K562 (cell line): ENCODE measurements around the gene PI4KA. TPM values are rescaled to one million over a fixed set of nuclear protein-coding genes. Genes with fewer than 3 reads are reported as not detected.

ENCODE experiments used
- ATAC-seq: fragments of 200-7000 bp; cut with Tn5 transposase; 3 replicates; pipeline ENCODE4 v1.9.1; 2020; ENCODE audit warnings: moderate library complexity
- BruUV-seq: library from RNA; stranded (reverse); fragments of 400-500 nt; replicated peaks from 2 replicates; lab custom pipeline; 2021; lab: Mats Ljungman, UMichigan
- CTCF ChIA-PET: fragments of 300-600 bp; formaldehyde crosslinking; extraction: SDS; loops from one replicate; lab custom pipeline; 2021; ENCODE audit warnings: low intra/inter-chr PET ratio; lab: Yijun Ruan, JAX
- POLR2A ChIA-PET: fragments of 300-600, 350-650 bp; sonication (Branson Sonifier 250); formaldehyde crosslinking; extraction: SDS; loops from one replicate; lab custom pipeline; 2021; ENCODE audit warnings: antibody characterized with exemption, inconsistent platforms; lab: Yijun Ruan, JAX
- DNase-seq, 4 experiments: peaks; one replicate each; pipeline versions ENCODE4 v3.0.0 to v3.0.0-alpha.2; 2011 to 2018; ENCODE audit warnings: low spot score in 3 of 4, mixed read lengths in 3 of 4; ENCODE audit errors: extremely low read depth in 1 of 4
- FAIRE-seq: peaks from 2 replicates; lab custom pipeline; 2011; peaks lifted over from hg19 to GRCh38; lab: Jason Lieb, UNC
- H2AFZ ChIP-seq: 2 replicates; pipeline ENCODE4 v1.6.0; 2011; ENCODE audit warnings: low read depth, low read length, control low read depth, inconsistent platforms
- H3K27ac ChIP-seq: fragments of 200-600 bp; 3 replicates; pipeline ENCODE4 v1.8.0; 2011; ENCODE audit warnings: low read depth, mild to moderate bottlenecking, control low read depth, inconsistent platforms, low read length, moderate library complexity, mixed read lengths; ENCODE audit errors: extremely low read depth
- H3K27me3 ChIP-seq, 2 experiments: fragments of 300-600 bp in 1 of 2; 2 replicates in 1 of 2; 3 replicates in 1 of 2; pipeline versions ENCODE4 v1.6.0 to v1.8.0; 2011; ENCODE audit warnings: inconsistent platforms in 2 of 2, low read length in 2 of 2, mild to moderate bottlenecking in 1 of 2, mixed read lengths in 1 of 2, moderate library complexity in 1 of 2; ENCODE audit not compliant: control insufficient read depth in 2 of 2, insufficient read depth in 2 of 2
- H3K36me3 ChIP-seq: fragments of 300-600 bp; 3 replicates; pipeline ENCODE4 v1.8.0; 2011; ENCODE audit warnings: mild to moderate bottlenecking, low read length, inconsistent platforms; ENCODE audit not compliant: control insufficient read depth, insufficient read depth
- H3K4me1 ChIP-seq, 2 experiments: fragments of 200-600 bp in 1 of 2; replicated peaks in 1 of 2; 2 replicates in 1 of 2; 3 replicates in 1 of 2; pipeline versions ENCODE4 v1.5.1 to v1.8.0; 2011; ENCODE audit warnings: inconsistent platforms in 2 of 2, low read length in 2 of 2, mild to moderate bottlenecking in 1 of 2, mixed read lengths in 1 of 2, moderate library complexity in 1 of 2; ENCODE audit not compliant: control insufficient read depth in 2 of 2, insufficient read depth in 2 of 2
- H3K4me2 ChIP-seq: 2 replicates; pipeline ENCODE4 v1.6.1; 2011; ENCODE audit warnings: low read length, control low read depth, inconsistent platforms, mixed read lengths; ENCODE audit not compliant: insufficient read depth
- H3K4me3 ChIP-seq: fragments of 200-600 bp; sonication (generic), shearing (Covaris generic); 2 replicates; pipeline ENCODE4 v1.5.1; 2016; ENCODE audit warnings: control low read depth, inconsistent platforms
- H3K79me2 ChIP-seq: fragments of 200-600 bp; 3 replicates; pipeline ENCODE4 v1.8.0; 2011; ENCODE audit warnings: low read length, inconsistent platforms; ENCODE audit not compliant: control insufficient read depth, insufficient read depth
- H3K9ac ChIP-seq, 2 experiments: 2 replicates each; pipeline versions ENCODE4 v1.6.0 to v1.6.1; 2011; ENCODE audit warnings: low read depth in 2 of 2, low read length in 2 of 2, control low read depth in 1 of 2, inconsistent platforms in 1 of 2, mild to moderate bottlenecking in 1 of 2, mixed read lengths in 1 of 2; ENCODE audit not compliant: insufficient read depth in 1 of 2
- H3K9me1 ChIP-seq: one replicate; pipeline ENCODE4 v1.6.0; 2011; ENCODE audit warnings: inconsistent platforms, mild to moderate bottlenecking, low read length, moderate library complexity; ENCODE audit not compliant: control insufficient read depth, insufficient read depth
- H3K9me3 ChIP-seq: replicated peaks from 2 replicates; pipeline ENCODE4 v1.5.1; 2011; ENCODE audit warnings: low read depth, low read length, inconsistent platforms; ENCODE audit not compliant: control insufficient read depth, insufficient read depth
- H4K20me1 ChIP-seq: replicated peaks from 2 replicates; pipeline ENCODE4 v1.6.1; 2011; ENCODE audit warnings: low read length, inconsistent platforms, mixed read lengths; ENCODE audit not compliant: control insufficient read depth, insufficient read depth
- GTF2A2 ChIP-seq: IDR thresholded peaks from 2 replicates; pipeline ENCODE4 v1.6.1; 2016; ENCODE audit warnings: mild to moderate bottlenecking, missing genetic modification characterization, missing compliant biosample characterization
- TAL1 ChIP-seq: fragments of 450-650 bp; IDR thresholded peaks from 2 replicates; pipeline ENCODE4 v1.6.1; 2016; ENCODE audit warnings: mild to moderate bottlenecking
- U2AF2 ChIP-seq: fragments of 200-400 bp; formaldehyde crosslinking; optimal IDR thresholded peaks from 2 replicates; pipeline ENCODE3; 2017; ENCODE audit warnings: low read depth, mild to moderate bottlenecking, low read length
- ZBTB1 ChIP-seq: sonication (generic); formaldehyde crosslinking; IDR thresholded peaks from 2 replicates; pipeline ENCODE4 v1.8.1; 2023; ENCODE audit warnings: missing genetic modification reagents, low read depth, mild to moderate bottlenecking, borderline replicate concordance
- ZNF124 ChIP-seq: sonication (generic); formaldehyde crosslinking; IDR thresholded peaks from 2 replicates; pipeline ENCODE4 v1.8.1; 2022; ENCODE audit warnings: missing genetic modification reagents
- ZNF76 ChIP-seq: fragments of 250-450 bp; sonication (Bioruptor Pico); IDR thresholded peaks from 2 replicates; pipeline ENCODE4 v1.4.0; 2020; ENCODE audit warnings: mild to moderate bottlenecking, moderate library complexity, borderline replicate concordance
- WGBS: fragments of 100-300 bp; shearing (Covaris generic); methylation state at CpG from one replicate; pipeline ENCODE4 v1.1.6; 2016; ENCODE audit warnings: low coverage, mixed read lengths; ENCODE audit not compliant: insufficient coverage; ENCODE audit errors: missing lambda C conversion rate; 5-methylcytosine and 5-hydroxymethylcytosine counted together
- in situ Hi-C: fragments of 300-500 bp; cut with MboI; formaldehyde crosslinking; loops from 4 replicates; pipeline ENCODE4 v1.15.0; 2018; ENCODE audit warnings: inconsistent platforms, mixed read lengths
- intact Hi-C: fragments of 100-400 bp; cut with micrococcal nuclease; formaldehyde crosslinking; loops from 2 replicates; pipeline ENCODE4 v1.14.2; 2022
- polyA plus RNA-seq, 8 experiments: library from polyadenylated mRNA; depleted of rRNA in 4 of 8; stranded (reverse) in 5 of 8; unstranded in 3 of 8; fragments of >200 nt; fragmentation: Nextera tagmentation in 2 of 8; fragmentation: Illumina TruSeq in 1 of 8; extraction: Ambion mirVana in 2 of 8; extraction: Trizol in 1 of 8; gene quantifications; 2 replicates each; pipeline versions ENCODE4 v1.2.1 to v1.2.3, GENCODE V29; 2011 to 2014; ENCODE audit warnings: inconsistent platforms in 1 of 8, missing spikeins in 1 of 8
- total RNA-seq, 7 experiments: library from RNA; depleted of rRNA in 6 of 7; stranded (reverse); fragments of >200 nt in 6 of 7; fragmentation: Illumina TruSeq in 2 of 7; extraction: Trizol in 2 of 7; gene quantifications; 2 replicates each; pipeline versions ENCODE4 v1.2.1 to v1.2.3, GENCODE V29; 2011 to 2021; ENCODE audit warnings: low replicate concordance in 1 of 7
- TF ChIP-seq, protein P1 (sequence below): fragments of 250-450 bp; sonication (Bioruptor Pico); IDR thresholded peaks from 2 replicates; pipeline ENCODE4 v1.4.0; 2020; ENCODE audit warnings: mild to moderate bottlenecking, moderate library complexity, borderline replicate concordance
- TF ChIP-seq, protein P2 (sequence below): sonication (generic); formaldehyde crosslinking; IDR thresholded peaks from 2 replicates; pipeline ENCODE4 v1.8.1; 2023; ENCODE audit warnings: mild to moderate bottlenecking, missing genetic modification reagents, moderate library complexity
- TF ChIP-seq, protein P3 (sequence below): IDR thresholded peaks from 3 replicates; pipeline ENCODE4 v1.6.1; 2011; ENCODE audit warnings: borderline replicate concordance, mild to moderate bottlenecking; ENCODE audit not compliant: insufficient read length, insufficient read depth
- TF ChIP-seq, protein P4 (sequence below): fragments of 250-450 bp; sonication (Bioruptor Pico); IDR thresholded peaks from 2 replicates; pipeline ENCODE4 v1.5.0; 2021; ENCODE audit warnings: mild to moderate bottlenecking, borderline replicate concordance

PI4KA gene
- total and polyA plus RNA-seq, 9 of the 15 experiments (the other 6 are each of a cell fraction or from before 2014, with no cell fraction given) = 7.3 to 187 (median 84.7) TPM

DNA sequence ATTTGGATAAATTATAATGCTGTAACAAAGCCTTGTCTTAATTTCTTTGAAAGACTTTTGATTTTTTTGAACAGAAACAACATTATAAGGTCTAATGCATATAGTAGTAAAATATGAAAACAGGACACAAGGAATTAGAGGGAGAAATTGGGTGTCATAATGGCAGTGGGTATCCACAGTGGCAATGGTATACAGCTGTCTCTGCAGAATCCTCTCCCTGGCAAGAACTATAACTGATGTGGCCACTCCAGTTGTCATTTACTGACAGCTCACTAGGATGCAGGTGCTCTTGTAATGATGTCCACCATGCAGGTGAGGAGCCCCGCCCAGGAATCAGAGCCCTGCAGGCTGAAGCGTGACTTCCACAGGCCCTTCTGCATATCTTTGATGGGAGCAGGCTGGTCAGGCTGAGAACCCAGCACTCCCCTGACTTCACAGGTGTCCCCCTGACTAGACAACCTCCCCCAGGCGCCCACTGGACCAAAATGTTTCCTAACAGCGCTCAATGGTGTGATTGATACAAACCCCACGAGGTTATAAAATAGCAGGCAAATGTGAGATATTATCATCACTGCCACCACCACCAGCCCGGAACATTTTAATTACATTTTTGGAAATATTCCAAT is 117.5 kb downstream of the PI4KA start:
- Histone ChIP-seq H3K9ac (no peak overlapping the region), H3K27ac (no peak overlapping the region), H3K9me1 (peaks cover 5% of the 10 kb centered on the region), H3K9me3 (peaks cover 11% of the 10 kb centered on the region), H3K79me2 (no peaks in the 10 kb centered on the region), H2AFZ (no peak overlapping the region), H4K20me1 (no peaks in the 10 kb centered on the region; the same call in 1 of the 2 replicates), H3K4me1 (no peaks in the 10 kb centered on the region), H3K4me3 (no peak overlapping the region), H3K4me2 (no peak overlapping the region), H3K27me3 (no peaks in the 10 kb centered on the region), H3K36me3 (peaks cover 57% of the 10 kb centered on the region)
- 75% methylated on average over 6 of the region's 6 CpGs for WGBS
- in situ Hi-C loops (no loop called here), intact Hi-C loops (loop anchor here (5.0 kb wide), 4 partner anchors 39 to 324 kb away; no protein-coding TSS in a partner anchor)
- ATAC-seq (no peak), DNase-seq (peak in 2 of 4 experiments; percentile 66 to 67), FAIRE-seq (no peak)
- no TSS peak for BruUV-seq
- ChIA-PET POLR2A (interaction anchor here (0.7 to 2.1 kb wide), 14 partner anchors 9 to 318 kb away, joined by 3 to 11 read pairs (median 4); partner anchors contain the start of gene SERPIND1), CTCF (interaction anchor here (0.5 to 3.1 kb wide), 10 partner anchors 20 to 584 kb away, joined by 3 to 28 read pairs (median 5); no protein-coding TSS in a partner anchor)
- TF ChIP-seq, protein P1, sequence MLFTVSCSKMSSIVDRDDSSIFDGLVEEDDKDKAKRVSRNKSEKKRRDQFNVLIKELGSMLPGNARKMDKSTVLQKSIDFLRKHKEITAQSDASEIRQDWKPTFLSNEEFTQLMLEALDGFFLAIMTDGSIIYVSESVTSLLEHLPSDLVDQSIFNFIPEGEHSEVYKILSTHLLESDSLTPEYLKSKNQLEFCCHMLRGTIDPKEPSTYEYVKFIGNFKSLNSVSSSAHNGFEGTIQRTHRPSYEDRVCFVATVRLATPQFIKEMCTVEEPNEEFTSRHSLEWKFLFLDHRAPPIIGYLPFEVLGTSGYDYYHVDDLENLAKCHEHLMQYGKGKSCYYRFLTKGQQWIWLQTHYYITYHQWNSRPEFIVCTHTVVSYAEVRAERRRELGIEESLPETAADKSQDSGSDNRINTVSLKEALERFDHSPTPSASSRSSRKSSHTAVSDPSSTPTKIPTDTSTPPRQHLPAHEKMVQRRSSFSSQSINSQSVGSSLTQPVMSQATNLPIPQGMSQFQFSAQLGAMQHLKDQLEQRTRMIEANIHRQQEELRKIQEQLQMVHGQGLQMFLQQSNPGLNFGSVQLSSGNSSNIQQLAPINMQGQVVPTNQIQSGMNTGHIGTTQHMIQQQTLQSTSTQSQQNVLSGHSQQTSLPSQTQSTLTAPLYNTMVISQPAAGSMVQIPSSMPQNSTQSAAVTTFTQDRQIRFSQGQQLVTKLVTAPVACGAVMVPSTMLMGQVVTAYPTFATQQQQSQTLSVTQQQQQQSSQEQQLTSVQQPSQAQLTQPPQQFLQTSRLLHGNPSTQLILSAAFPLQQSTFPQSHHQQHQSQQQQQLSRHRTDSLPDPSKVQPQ (CRISPR knock-in tag) = no peak
- TF ChIP-seq U2AF2 = no peak
- peak; percentile 18; the same call in 1 of the 2 replicates for TF ChIP-seq ZNF76 (CRISPR knock-in tag)
- TF ChIP-seq, protein P2, sequence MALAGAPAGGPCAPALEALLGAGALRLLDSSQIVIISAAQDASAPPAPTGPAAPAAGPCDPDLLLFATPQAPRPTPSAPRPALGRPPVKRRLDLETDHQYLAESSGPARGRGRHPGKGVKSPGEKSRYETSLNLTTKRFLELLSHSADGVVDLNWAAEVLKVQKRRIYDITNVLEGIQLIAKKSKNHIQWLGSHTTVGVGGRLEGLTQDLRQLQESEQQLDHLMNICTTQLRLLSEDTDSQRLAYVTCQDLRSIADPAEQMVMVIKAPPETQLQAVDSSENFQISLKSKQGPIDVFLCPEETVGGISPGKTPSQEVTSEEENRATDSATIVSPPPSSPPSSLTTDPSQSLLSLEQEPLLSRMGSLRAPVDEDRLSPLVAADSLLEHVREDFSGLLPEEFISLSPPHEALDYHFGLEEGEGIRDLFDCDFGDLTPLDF (CRISPR knock-in tag) = no peak
- TF ChIP-seq ZBTB1 (CRISPR knock-in tag) = 0 out of 2 replicates have a peak, but pooled peaks have one; percentile 30
- TF ChIP-seq GTF2A2 (tag) = no peak
- TF ChIP-seq, protein P3, sequence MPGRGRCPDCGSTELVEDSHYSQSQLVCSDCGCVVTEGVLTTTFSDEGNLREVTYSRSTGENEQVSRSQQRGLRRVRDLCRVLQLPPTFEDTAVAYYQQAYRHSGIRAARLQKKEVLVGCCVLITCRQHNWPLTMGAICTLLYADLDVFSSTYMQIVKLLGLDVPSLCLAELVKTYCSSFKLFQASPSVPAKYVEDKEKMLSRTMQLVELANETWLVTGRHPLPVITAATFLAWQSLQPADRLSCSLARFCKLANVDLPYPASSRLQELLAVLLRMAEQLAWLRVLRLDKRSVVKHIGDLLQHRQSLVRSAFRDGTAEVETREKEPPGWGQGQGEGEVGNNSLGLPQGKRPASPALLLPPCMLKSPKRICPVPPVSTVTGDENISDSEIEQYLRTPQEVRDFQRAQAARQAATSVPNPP = no peak
- TF ChIP-seq, protein P4, sequence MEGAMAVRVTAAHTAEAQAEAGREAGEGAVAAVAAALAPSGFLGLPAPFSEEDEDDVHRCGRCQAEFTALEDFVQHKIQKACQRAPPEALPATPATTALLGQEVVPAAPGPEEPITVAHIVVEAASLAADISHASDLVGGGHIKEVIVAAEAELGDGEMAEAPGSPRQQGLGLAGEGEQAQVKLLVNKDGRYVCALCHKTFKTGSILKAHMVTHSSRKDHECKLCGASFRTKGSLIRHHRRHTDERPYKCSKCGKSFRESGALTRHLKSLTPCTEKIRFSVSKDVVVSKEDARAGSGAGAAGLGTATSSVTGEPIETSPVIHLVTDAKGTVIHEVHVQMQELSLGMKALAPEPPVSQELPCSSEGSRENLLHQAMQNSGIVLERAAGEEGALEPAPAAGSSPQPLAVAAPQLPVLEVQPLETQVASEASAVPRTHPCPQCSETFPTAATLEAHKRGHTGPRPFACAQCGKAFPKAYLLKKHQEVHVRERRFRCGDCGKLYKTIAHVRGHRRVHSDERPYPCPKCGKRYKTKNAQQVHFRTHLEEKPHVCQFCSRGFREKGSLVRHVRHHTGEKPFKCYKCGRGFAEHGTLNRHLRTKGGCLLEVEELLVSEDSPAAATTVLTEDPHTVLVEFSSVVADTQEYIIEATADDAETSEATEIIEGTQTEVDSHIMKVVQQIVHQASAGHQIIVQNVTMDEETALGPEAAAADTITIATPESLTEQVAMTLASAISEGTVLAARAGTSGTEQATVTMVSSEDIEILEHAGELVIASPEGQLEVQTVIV = no peak
- TF ChIP-seq ZNF124 (CRISPR knock-in tag) = 0 out of 2 replicates have a peak, but pooled peaks have one; percentile 74
- 0 out of 2 replicates have a peak, but pooled peaks have one; percentile 1 for TF ChIP-seq TAL1
